ENCODE results near the gene CACNA2D4.

DNA sequence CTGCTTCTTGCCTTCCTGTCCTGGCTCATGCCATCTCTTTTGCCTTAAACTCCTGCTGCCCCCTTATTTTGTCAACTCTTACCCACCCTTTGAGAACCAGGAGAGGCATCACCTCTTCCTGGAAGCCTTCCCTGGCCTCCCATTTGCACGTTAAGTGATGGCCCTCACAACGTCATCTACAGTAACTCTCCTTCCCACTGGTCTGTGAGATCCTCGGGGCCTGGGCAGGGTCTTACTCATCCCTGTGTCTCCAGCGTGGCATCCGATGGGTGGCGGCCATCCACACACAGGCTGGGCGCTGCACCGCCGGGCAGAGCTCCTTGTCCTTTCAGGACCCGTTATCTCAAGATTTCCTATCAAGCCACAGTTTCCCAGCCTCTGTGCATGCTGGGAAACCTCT lies 16.8 kb upstream of the CACNA2D4 start:
- TF ChIP-seq EZH2phosphoT487 (IDR thresholded peaks at IDR 0.05; ENCODE audit: insufficient read depth, low read depth) (no peak), EZH2 (IDR thresholded peaks at IDR 0.05; ENCODE audit: insufficient read depth, poor library complexity, severe bottlenecking) (no peak)
